ENCODE measurements around the gene GMPS.

DNA sequence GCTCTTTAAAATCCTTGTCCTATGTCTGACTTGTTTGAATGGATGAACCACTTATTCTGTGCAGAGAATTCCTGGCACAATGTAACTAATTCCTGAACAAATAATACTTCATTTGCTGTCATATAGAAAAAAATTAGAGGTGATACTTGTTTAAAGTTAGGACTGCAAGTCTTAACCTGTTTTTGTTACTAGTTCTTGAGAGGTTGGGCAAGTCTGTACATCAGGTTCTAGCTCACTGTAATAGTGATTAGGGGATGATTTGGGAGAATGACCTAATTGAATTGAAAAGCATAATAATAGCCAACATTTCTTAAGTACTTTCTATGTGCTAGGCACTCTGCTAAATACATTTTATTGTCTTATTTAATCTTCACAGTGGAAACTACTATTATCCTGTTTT, 49.3 kb downstream of the GMPS start:
- TF ChIP-seq EZH2 (IDR thresholded peaks at IDR 0.05; ENCODE audit: insufficient read depth, poor library complexity, severe bottlenecking) (no peak), EZH2phosphoT487 (IDR thresholded peaks at IDR 0.05; ENCODE audit: insufficient read depth, low read depth) (no peak)

All from GM23248 (cell line).